Measurements from ENCODE around the gene SNAPC2.

GRCh38 chr19:7947939-7948338 lies 27.8 kb downstream of the SNAPC2 start:
- TF ChIP-seq CTCF (IDR thresholded peaks at IDR 0.05) (no peak), EZH2 (IDR thresholded peaks at IDR 0.05; ENCODE audit: borderline replicate concordance, insufficient read depth, low read depth, low read length, poor library complexity, severe bottlenecking) (no peak)
